ENCODE results near the gene MED10. TPM values are rescaled to one million over a fixed set of nuclear protein-coding genes. Genes with fewer than 3 reads are reported as not detected.
A peak's percentile ranks its signal among the peaks of the same experiment; 100 is the strongest.
"Not testable (repeated sequence)": the region's sequence is repeated elsewhere in the genome, so short reads cannot be mapped to it uniquely, and the experiment has no call there.

Gene MED10
- total and polyA plus RNA-seq, 7 donors = 18.8 to 98.1 (median 49.1) TPM

- peaks cover 2% of the 10 kb centered on the region for H3K4me1 ChIP-seq
- 94% methylated on average over 19 of the region's 19 CpGs for WGBS, 3 donors
- H3K4me3 ChIP-seq = no peak overlapping the region
- ATAC-seq (no peak), DNase-seq (no peak)
- peaks cover 10 to 92% of the 10 kb centered on the region in 2 donors for H3K36me3 ChIP-seq (ENCODE audit: insufficient read depth in 1 of 2, low read depth in 1 of 2)
- intact Hi-C loops (cut with DNase I) = loop anchor here (10.0 kb wide), 2 partner anchors 74 to 876 kb away; partner anchors contain the start of gene UBE2QL1 (in 1 of the 2)
- H3K27me3 ChIP-seq (ENCODE audit: insufficient read depth in 3 of 3, low read length in 2 of 3) = no peaks in the 10 kb centered on the region
- no peaks in the 10 kb centered on the region for H3K9me3 ChIP-seq
- no peak for TF ChIP-seq CTCF (IDR thresholded peaks at IDR 0.05)
- H3K27ac ChIP-seq = no peak overlapping the region
Observed at GRCh38 chr5:6371079-6371810, 7.1 kb downstream of the MED10 start.

- 77 to 90% (median 82%) methylated on average over 13 of the region's 13 CpGs for WGBS, 3 donors
- H3K36me3 ChIP-seq (ENCODE audit: insufficient read depth in 1 of 2, low read depth in 1 of 2) = peaks cover 10 to 85% of the 10 kb centered on the region in 2 donors
- intact Hi-C loops (cut with DNase I) = loop anchor here (10.0 kb wide), 2 partner anchors 74 to 876 kb away; partner anchors contain the start of gene UBE2QL1 (in 1 of the 2)
- H3K27ac ChIP-seq = no peak overlapping the region
- no peaks in the 10 kb centered on the region for H3K9me3 ChIP-seq
- no peak for TF ChIP-seq CTCF (IDR thresholded peaks at IDR 0.05)
- no peak overlapping the region for H3K4me3 ChIP-seq
- ATAC-seq (no peak), DNase-seq (no peak)
- no peaks in the 10 kb centered on the region for H3K27me3 ChIP-seq (ENCODE audit: insufficient read depth in 3 of 3, low read length in 2 of 3)
- peaks cover 7% of the 10 kb centered on the region for H3K4me1 ChIP-seq
Observed at GRCh38 chr5:6370580-6370979, 7.8 kb downstream of the MED10 start.

GRCh38 chr5:6365977-6366590 is 12.3 kb downstream of the MED10 start:
- no peak for TF ChIP-seq CTCF (IDR thresholded peaks at IDR 0.05)
- H3K27ac ChIP-seq = peak overlapping the region; percentile 51
- no peaks in the 10 kb centered on the region for H3K27me3 ChIP-seq (ENCODE audit: insufficient read depth in 3 of 3, low read length in 2 of 3)
- H3K4me1 ChIP-seq = peaks cover 10% of the 10 kb centered on the region
- no peak overlapping the region for H3K4me3 ChIP-seq
- DNase-seq (peak in 1 of 2 donors; percentile 67), ATAC-seq (peak; percentile 36 to 91 (median 86))
- H3K9me3 ChIP-seq = no peaks in the 10 kb centered on the region
- H3K36me3 ChIP-seq (ENCODE audit: insufficient read depth in 1 of 2, low read depth in 1 of 2) = peaks cover 3 to 44% of the 10 kb centered on the region in 2 donors
- 47 to 59% (median 53%) methylated on average over 16 of the region's 16 CpGs for WGBS, 3 donors
- intact Hi-C loops (cut with DNase I) = no loop called here

- Histone ChIP-seq H3K4me3 (no peak overlapping the region), H3K27me3 (ENCODE audit: insufficient read depth in 3 of 3, low read length in 2 of 3) (no peaks in the 10 kb centered on the region), H3K4me1 (peaks cover 10% of the 10 kb centered on the region), H3K9me3 (no peaks in the 10 kb centered on the region), H3K27ac (peak overlapping the region; percentile 51), H3K36me3 (ENCODE audit: insufficient read depth in 1 of 2, low read depth in 1 of 2) (peaks cover 3 to 37% of the 10 kb centered on the region in 2 donors)
- peak; percentile 62 to 93 (median 80) for ATAC-seq
- WGBS, 3 donors = 77 to 82% (median 79%) methylated on average over 15 of the region's 15 CpGs
- no peak for DNase-seq
- TF ChIP-seq CTCF (IDR thresholded peaks at IDR 0.05) = no peak
- intact Hi-C loops (cut with DNase I) = no loop called here
Observed at GRCh38 chr5:6365142-6365976, 13.0 kb downstream of the MED10 start.

GRCh38 chr5:6363454-6364011 is 14.8 kb downstream of the MED10 start:
- intact Hi-C loops (cut with DNase I); H3K27ac ChIP-seq; H3K9me3 ChIP-seq; H3K4me3 ChIP-seq; ATAC-seq; H3K27me3 ChIP-seq (ENCODE audit: insufficient read depth in 3 of 3, low read length in 2 of 3); DNase-seq: not testable (repeated sequence)
- peaks cover 0 to 18% of the 10 kb centered on the region in 2 donors for H3K36me3 ChIP-seq (ENCODE audit: insufficient read depth in 1 of 2, low read depth in 1 of 2)
- peaks cover 10% of the 10 kb centered on the region for H3K4me1 ChIP-seq
- WGBS, 3 donors = 94 to 97% (median 96%) methylated on average over 4 of the region's 5 CpGs
